ENCODE measurements around the gene CPB1.

GRCh38 chr3:148809835-148810234 lies 17.8 kb upstream of the CPB1 start:
- TF ChIP-seq CTCF (IDR thresholded peaks at IDR 0.05) (no peak), POLR2A (IDR thresholded peaks at IDR 0.05) (no peak)
